IMR-90 (cell line): ENCODE measurements around the gene PTGS1.

ENCODE experiments used
- BHLHE40 ChIP-seq: fragments of 150-350 bp; IDR thresholded peaks from 2 replicates; pipeline ENCODE4 v1.6.1; 2016; ENCODE audit warnings: mild to moderate bottlenecking, low read depth, low read length
- CEBPB ChIP-seq: IDR thresholded peaks from 2 replicates; pipeline ENCODE4 v1.6.1; 2012; ENCODE audit warnings: low read depth, low read length, improper control_type of control experiment
- MAZ ChIP-seq: IDR thresholded peaks from 2 replicates; pipeline ENCODE4 v1.6.1; 2012; ENCODE audit warnings: low read depth, mild to moderate bottlenecking, low read length, improper control_type of control experiment, moderate library complexity, borderline replicate concordance
- MXI1 ChIP-seq: IDR thresholded peaks from 2 replicates; pipeline ENCODE4 v1.6.1; 2012; ENCODE audit warnings: low read depth, mild to moderate bottlenecking, low read length, moderate library complexity, borderline replicate concordance
- POLR2A ChIP-seq: IDR thresholded peaks from 2 replicates; pipeline ENCODE4 v1.6.1; 2012; ENCODE audit warnings: mild to moderate bottlenecking, low read depth, low read length
- RAD21 ChIP-seq: IDR thresholded peaks from 2 replicates; pipeline ENCODE4 v1.6.1; 2012; ENCODE audit warnings: low read length, improper control_type of control experiment
- RCOR1 ChIP-seq: IDR thresholded peaks from 2 replicates; pipeline ENCODE4 v1.6.1; 2012; ENCODE audit warnings: mild to moderate bottlenecking, low read length, improper control_type of control experiment; ENCODE audit not compliant: insufficient replicate concordance
- RFX5 ChIP-seq: IDR thresholded peaks from 2 replicates; pipeline ENCODE4 v1.8.0; 2012; ENCODE audit warnings: low read depth, mild to moderate bottlenecking, low read length, moderate library complexity
- SMC3 ChIP-seq: fragments of 150-350 bp; IDR thresholded peaks from 2 replicates; pipeline ENCODE4 v1.6.1; 2016; ENCODE audit warnings: low read depth, mild to moderate bottlenecking, antibody characterized with exemption, low read length, moderate library complexity
- TF ChIP-seq, protein P1 (sequence below): conservative IDR thresholded peaks from 2 replicates; pipeline ENCODE4 v1.5.1; 2012; ENCODE audit warnings: mild to moderate bottlenecking, low read depth, low read length, improper control_type of control experiment
- TF ChIP-seq, protein P2 (sequence below): fragments of 150-350 bp; IDR thresholded peaks from 2 replicates; pipeline ENCODE4 v1.6.1; 2017; ENCODE audit warnings: mild to moderate bottlenecking, antibody characterized with exemption, low read length, low read depth

DNA sequence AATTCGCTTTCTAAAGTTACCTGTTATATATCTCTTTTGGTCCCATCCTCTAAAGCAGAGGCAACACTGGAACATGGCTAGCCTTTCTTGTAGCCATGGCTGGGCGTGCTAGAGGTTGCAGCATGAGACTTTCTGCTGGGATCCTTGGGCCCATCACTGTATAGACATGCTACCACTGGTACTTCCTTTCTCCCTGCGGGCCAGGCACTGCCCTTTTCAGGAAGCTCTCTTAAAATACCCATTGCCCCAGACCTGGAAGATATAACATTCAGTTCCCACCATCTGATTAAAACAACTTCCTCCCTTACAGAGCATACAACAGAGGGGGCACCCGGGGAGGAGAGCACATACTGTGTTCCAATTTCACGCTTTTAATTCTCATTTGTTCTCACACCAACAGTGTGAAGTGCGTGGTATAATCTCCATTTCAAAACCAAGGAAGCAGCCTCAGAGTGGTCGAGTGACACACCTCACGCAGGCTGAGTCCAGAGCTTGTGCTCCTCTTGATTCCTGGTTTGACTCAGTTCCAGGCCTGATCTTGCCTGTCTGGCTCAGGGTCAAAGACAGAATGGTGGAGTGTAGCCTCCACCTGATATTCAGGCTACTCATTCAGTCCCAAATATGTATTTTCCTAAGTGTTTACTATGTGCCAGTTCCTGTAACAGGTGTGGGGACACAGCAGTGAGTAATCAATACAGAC, 22.6 kb downstream of the PTGS1 start:
- TF ChIP-seq, protein P1, sequence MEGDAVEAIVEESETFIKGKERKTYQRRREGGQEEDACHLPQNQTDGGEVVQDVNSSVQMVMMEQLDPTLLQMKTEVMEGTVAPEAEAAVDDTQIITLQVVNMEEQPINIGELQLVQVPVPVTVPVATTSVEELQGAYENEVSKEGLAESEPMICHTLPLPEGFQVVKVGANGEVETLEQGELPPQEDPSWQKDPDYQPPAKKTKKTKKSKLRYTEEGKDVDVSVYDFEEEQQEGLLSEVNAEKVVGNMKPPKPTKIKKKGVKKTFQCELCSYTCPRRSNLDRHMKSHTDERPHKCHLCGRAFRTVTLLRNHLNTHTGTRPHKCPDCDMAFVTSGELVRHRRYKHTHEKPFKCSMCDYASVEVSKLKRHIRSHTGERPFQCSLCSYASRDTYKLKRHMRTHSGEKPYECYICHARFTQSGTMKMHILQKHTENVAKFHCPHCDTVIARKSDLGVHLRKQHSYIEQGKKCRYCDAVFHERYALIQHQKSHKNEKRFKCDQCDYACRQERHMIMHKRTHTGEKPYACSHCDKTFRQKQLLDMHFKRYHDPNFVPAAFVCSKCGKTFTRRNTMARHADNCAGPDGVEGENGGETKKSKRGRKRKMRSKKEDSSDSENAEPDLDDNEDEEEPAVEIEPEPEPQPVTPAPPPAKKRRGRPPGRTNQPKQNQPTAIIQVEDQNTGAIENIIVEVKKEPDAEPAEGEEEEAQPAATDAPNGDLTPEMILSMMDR, result no peak
- TF ChIP-seq POLR2A (no peak), SMC3 (no peak), CEBPB (no peak), RCOR1 (no peak), RFX5 (no peak), RAD21 (no peak), MAZ (no peak), BHLHE40 (no peak), MXI1 (no peak)
- TF ChIP-seq, protein P2, sequence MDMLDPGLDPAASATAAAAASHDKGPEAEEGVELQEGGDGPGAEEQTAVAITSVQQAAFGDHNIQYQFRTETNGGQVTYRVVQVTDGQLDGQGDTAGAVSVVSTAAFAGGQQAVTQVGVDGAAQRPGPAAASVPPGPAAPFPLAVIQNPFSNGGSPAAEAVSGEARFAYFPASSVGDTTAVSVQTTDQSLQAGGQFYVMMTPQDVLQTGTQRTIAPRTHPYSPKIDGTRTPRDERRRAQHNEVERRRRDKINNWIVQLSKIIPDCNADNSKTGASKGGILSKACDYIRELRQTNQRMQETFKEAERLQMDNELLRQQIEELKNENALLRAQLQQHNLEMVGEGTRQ, result no peak
